Measurements from ENCODE around the gene VANGL1.

Gene VANGL1

DNA sequence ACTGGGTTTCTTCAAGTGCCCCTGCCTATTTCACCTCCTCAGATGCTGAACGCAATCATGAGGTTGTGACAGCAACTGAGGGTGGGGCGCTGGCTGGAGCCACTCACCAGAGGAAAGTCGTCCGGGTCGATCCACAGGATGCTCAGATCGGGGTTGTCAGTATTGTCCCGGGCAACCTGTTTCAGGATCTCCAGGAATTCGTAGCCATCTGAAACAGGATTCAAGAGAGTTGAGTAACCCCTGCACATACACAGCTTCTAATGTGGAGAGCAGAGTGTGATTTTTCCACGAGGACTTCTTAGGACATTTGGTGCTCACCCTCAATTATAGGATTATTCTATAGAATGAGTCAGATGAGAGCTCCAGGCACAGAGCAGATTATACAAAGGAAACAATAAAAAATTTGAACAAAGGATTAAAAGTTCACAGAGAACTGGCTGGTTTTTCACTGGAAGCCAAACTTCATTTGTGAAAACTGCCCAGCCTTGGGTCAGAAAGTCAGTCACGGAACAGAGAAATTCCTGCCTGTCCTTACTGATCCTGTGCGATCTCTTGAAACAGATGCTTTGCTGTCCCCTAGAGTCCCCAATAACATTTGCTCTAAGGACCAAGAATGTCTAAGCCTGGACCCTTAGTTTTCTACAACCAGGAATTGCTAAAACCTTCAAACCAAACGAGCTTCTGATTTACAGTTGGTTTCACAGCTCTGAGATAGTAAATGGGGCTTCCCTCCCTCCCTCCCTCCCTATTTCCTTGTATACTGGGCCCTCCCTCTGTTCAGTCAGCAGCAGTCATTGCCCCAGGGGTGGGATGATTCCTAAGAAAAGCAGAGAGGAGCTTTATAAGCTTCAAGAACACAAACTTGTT, 63.5 kb downstream of the VANGL1 start:
- no peak for DNase-seq

DNA sequence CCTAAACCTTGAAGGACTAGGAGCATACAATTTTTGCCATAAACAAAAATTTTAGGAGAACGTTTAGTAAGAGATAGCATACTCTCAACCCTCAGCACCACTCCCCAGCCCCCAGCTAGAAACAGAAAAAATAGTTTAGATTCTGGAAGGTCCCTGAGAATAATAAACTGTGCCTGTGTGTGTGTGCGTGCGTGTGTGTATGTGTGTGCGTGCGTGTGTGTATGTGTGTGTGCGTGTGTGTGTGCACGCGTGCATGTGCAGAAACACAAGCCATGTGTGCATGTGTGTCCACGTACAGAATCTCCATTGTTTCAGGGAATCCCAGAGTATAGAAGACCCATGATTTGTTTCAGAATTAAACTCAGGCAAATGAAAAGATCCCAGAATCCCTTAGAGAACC, 64.2 kb downstream of the VANGL1 start:
- DNase-seq: no peak

DNA sequence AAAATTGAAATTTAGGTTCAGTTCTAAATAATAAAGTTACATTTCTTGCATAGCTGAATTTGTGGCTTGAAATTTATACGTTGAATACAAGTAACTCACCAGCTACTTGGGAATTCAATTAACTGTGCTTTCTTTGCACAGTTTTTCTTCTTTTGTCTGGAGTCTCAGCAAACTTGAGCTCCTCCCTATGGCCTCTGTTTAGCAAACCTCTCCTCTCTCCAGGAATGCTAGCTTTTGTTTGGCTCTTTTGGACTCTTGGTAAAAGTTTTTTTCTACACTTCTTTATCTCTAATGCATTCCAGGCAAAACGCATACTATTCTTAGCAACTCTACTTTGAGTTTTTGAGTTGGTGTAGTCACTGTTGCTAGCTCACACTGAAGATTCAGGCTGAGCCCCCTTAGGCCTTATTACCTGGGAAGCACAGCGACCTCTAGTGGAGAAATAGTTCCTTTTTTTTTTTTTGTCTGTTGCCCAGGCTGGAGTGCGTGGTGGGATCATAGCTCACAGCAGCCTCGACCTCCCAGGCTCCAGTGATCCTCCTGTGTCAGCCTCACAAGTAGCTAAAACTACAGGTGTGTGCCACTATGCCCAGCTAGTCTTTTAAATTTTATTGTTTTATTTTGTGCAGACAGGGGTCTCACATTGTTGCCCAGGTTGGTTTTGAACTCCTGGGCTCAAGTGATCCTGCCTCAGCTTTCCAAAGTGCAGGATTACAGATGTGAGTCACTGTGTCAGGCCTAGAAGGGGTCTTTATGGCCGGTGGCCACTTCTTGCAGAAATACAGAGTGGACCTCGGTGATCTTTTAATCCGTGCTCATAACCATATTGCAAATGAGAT, 65.0 kb downstream of the VANGL1 start:
- peak; percentile 23 to 68 (median 38) for DNase-seq

- DNase-seq: no peak
Observed at GRCh38 chr1:115710859-115711624, 69.3 kb downstream of the VANGL1 start.

DNA sequence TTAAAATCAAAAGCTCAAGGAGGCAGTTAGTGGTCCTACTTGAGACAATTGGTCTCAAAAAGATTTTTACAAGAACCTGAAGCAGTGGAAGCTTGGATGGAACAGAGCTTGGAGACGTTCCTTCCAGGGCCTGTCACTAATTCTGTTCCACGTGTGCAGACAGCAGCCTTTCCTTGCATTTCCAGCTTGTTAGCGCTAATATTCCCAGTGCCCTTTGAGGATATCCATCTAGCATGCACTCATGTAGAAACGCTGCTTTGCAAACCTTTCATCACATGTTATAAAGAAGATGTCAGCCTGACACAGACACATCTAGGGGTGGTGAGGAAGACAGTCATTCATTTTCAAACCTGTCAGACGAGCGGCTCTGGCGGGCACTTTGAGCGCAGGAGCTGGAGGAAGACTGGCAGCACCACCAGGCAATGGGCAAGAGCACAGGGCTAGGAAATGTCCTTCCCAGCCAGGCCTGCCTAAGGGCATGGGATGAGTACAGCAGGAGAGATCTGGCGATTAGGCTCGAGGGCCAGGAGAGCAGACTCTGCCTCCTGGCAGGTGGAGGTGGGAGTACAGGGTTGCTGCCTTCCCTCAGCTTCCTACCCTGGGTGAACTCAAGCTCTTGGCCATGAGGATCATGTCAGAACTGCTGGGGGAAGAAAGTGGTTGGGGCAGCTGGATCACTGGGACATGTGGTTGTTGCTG, 71.3 kb downstream of the VANGL1 start:
- DNase-seq: no peak

- no peak for DNase-seq
Observed at GRCh38 chr1:115713906-115714305, 72.1 kb downstream of the VANGL1 start.

- DNase-seq: no peak
Observed at GRCh38 chr1:115714572-115715141, 72.9 kb downstream of the VANGL1 start.

- DNase-seq: peak; percentile 57 to 71 (median 60)
Observed at GRCh38 chr1:115717541-115717940, 75.8 kb downstream of the VANGL1 start.

DNA sequence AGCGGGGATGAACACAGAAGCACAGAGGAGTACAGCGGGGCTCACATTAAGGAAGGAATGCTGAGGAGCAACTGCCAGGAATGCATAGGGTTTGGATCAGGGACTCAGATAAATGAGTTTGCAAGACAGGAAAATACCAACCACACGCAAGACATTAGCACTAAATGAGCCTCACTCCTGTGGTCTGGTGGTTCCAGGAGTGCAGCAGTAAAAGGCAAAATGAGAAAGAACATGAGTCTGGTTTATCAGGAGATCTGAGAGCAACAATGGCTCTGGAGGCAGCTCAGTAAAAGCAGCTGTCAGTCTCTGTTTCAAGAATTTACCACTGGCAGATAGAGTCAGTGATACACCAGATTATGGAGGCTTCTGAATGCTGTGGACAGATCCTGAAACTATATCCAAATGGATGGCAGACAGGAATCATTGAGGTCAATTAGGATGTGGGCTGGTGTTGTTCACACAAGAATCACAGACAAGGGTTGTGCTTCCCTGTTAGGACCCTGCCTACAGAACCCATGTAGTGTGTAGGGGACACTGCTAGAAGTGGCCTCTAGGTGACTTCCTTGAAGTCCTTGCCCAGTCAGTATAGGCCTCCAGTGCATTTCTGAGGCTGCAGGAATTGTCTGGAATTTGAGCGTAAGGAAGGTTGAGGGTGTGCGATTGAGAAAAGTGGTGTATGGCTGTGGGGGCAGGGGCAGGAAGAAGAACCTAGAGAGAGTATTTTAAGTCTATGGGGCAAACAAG, 76.4 kb downstream of the VANGL1 start:
- DNase-seq: no peak

DNA sequence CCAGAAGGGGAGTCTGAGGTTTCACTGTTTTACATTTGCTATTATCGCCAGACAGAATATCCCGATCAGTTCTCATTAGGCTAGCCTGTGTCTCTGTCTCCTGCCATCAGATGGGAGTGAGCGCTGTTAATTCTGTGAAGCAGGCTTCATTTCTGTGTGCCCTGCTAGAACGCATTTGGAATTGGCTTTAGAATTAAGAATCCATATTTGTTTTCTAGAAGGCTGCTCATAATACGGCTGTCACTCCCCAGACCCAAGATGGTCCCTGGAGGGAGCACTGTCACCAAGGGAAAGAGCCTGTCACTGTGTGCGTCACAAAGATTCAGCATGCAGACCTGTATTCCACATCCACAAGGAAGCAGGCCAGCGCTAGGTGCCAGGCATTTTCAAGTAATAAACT, 77.5 kb downstream of the VANGL1 start:
- DNase-seq: no peak

DNA sequence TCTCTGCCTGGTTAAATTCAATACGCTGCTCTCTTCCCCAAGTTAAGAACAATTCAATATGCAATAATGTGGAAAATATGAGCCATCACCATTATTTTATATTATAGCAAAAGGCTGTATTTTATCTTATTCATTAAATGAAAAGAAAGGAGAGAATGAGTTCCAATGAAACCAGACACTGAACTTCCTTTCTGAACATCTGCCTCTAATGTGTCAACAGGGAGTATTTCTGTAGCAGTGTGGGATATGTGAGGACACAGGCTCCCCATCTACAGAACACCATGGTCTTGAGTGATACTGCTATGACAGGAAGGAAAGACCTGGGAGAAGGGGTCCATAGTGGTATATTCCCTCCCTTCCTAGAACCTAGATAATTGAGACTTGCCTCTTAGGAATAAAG, 80.5 kb downstream of the VANGL1 start:
- no peak for DNase-seq

GRCh38 chr1:115723756-115724155, 82.0 kb downstream of the VANGL1 start:
- no peak for DNase-seq

DNA sequence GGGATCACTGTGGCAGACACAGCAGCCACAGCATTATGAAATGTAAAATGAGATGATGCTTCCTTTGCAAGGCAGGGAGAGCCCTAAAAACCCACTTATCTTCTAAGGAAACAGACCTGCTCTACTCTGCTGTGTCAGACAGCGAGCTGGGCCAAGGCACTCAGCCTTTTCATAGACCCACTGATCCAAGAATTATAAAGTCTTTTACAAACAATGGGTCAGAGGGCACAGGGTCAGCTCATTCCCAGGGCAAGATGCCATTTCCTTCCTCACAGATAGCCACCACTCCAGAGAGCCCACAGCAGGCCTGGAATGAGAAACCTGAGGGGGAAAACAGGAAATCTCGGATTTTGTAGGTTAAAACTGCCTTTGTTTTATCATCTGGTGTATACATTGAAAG, 83.8 kb downstream of the VANGL1 start:
- DNase-seq: no peak

DNA sequence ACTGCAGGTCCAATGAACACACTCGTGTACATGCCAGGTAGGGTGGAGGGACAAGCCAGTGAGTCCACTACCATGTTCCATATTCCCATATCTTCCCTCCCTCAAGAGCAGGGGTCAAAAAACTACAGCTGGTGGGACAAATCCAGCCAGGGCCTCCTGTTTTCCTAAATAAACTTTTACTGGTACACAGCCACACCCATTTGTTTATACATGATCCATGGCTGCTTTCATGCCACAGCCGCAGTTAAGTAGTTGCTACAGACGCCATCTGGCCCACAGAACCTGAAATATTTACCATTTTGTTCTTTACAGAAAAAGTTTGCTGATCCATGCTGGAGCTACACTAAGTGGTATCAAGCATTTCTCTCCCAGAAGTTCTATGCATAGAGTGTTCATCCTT, 84.4 kb downstream of the VANGL1 start:
- DNase-seq: no peak

DNA sequence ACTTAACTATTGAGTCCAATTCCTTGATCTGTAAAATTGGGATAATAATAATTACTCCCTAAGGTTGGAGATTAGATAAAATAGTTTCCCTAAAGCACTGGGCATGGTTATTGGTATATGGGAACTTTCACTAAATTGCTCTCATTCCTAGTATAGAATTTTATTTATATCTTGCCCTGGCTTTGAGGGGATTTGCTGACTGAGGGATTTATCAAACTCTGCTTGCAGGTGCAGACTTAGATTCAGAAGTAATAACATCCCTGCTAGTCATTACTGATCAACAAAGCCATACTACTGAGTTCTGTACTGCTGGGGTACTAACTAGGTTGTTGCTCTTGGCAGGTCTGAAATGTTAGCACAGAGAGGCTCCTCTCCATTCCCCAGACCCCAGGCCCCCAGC, 84.8 kb downstream of the VANGL1 start:
- DNase-seq: no peak

DNA sequence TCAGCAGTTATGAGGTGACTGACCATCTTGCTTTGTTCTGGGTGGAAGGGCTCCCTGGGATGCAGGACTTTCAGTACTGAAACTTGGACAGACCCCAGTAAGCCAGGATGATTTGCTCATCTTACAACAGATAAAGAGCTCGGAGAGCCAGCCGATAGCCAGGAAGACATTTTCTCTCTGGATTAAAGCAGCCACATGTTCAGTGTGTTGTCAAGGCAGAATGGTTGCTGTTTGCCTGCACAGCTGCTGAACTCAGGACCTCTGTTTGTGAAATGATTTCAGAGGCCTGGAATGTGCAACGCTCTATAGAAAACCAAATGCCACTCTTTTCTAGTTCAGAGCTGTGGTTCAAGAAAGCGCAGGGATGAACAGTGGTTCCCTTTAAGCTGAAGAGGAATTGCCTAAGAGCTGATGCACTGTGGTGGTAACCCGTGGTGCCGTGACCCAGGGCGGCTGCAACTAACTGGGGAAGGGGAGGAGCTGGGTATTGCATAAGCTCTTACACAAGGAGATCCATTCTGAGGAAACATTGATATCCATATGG, 86.0 kb downstream of the VANGL1 start:
- DNase-seq: peak; percentile 92 to 97 (median 96)

GRCh38 chr1:115728341-115728740, 86.6 kb downstream of the VANGL1 start:
- DNase-seq: peak in 1 of 4 experiments; percentile 20

DNA sequence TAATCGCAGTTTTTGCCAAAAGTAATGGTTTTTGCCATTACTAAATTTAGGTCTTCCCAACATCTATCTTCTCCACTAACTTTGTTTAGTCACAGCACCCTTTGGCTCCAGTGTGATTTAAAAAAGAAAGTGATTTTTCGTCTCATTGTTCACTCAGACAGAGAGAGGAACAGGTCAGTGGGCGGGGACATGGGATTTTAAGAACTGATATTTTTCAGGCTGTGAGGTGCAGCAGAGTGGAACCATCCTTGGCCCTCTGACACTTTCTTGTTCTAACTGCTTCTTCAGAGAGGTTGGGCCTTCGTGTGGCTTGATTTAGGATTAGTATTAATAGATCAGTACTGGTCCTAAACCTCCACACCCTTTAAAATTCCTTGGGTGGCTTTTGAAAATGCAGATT, 88.0 kb downstream of the VANGL1 start:
- DNase-seq: peak; percentile 24 to 60 (median 44)

DNA sequence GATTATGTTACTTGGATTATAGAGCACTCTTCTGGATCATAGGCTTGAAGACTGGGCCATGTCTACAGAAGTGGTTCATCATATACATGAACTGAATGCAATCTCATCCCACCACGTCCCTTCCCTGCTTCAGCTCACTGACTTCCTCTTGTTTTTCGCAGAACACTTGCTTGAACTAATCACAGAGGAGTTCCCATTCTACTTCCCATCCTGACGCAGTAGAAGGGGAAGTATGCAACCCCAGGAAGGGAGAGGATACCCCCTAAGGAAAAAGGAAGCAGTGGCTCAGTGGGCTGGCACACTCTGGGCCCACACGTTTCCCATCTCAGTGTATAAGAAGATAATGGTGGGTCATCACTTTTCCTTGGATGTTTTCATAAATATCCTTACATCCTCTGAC, 90.5 kb downstream of the VANGL1 start:
- DNase-seq: peak; percentile 85 to 97 (median 88)

DNA sequence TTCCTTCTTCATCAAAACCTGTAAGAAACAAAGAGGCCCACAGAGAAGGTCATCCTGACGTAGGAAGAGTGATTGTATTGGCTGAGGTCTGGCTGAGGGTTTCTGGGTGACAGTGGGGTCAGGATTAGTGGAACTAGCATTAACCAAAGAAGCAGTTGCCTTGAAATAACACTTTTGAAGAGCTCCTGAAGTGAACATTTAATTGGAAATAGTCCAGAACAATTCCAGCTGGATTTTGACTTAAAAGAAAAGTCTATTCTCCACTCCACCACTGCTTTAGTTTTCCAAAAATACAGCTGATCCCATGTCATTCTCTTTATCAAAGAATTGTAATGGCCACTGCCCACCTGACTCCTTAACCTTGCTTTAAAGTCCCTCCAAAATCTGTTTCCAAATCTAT, 99.0 kb downstream of the VANGL1 start:
- no peak for DNase-seq
